GM12878 (cell line): Measurements from ENCODE around the gene LSM3. TPM values are rescaled to one million over a fixed set of nuclear protein-coding genes. Genes with fewer than 3 reads are reported as not detected.

Experiments
- ATAC-seq: fragments of 200-7000 bp; cut with Tn5 transposase; 3 replicates; pipeline ENCODE4 v1.9.1; 2020; ENCODE audit warnings: mild to moderate bottlenecking, moderate library complexity
- BruUV-seq: library from RNA; stranded (reverse); fragments of 400-500 nt; replicated peaks from 2 replicates; lab custom pipeline; 2021; lab: Mats Ljungman, UMichigan
- CTCF ChIA-PET: fragments of 300-600 bp; sonication (Branson Sonifier 250); formaldehyde crosslinking; extraction: SDS; loops from one replicate; lab custom pipeline; 2021; ENCODE audit warnings: inconsistent platforms; lab: Yijun Ruan, JAX
- POLR2A ChIA-PET: fragments of 350-600 bp; formaldehyde crosslinking; extraction: SDS; loops from one replicate; lab custom pipeline; 2021; ENCODE audit warnings: inconsistent platforms; lab: Charles Lee
- RAD21 ChIA-PET: fragments of 300-600 bp; sonication (Branson Sonifier 250); formaldehyde crosslinking; loops from one replicate; lab custom pipeline; 2023; ENCODE audit warnings: antibody characterized with exemption; ENCODE audit not compliant: unreplicated experiment; lab: Charles Lee
- SMC1A ChIA-PET: fragments of 300-600 bp; sonication (Branson Sonifier 250); formaldehyde crosslinking; loops from one replicate; lab custom pipeline; 2023; ENCODE audit not compliant: unreplicated experiment, uncharacterized antibody; lab: Charles Lee
- DNase-seq: peaks from one replicate; pipeline ENCODE4 v3.0.0-alpha.2; 2011; ENCODE audit warnings: low read depth, low spot score
- FAIRE-seq: peaks from 3 replicates; lab custom pipeline; 2011; peaks lifted over from hg19 to GRCh38; lab: Jason Lieb, UNC
- H2AFZ ChIP-seq: 2 replicates; pipeline ENCODE4 v1.6.0; 2011; ENCODE audit warnings: low read depth, low read length, control low read depth; ENCODE audit not compliant: control insufficient read depth
- H3K27ac ChIP-seq: 2 replicates; pipeline ENCODE4 v1.5.1; 2011; ENCODE audit warnings: control low read depth; ENCODE audit not compliant: control insufficient read depth, insufficient read depth
- H3K27me3 ChIP-seq, 2 experiments: replicated peaks in 1 of 2; 2 replicates each; pipeline versions ENCODE4 v1.6.0 to v1.6.1; 2011; ENCODE audit warnings: low read length in 1 of 2; ENCODE audit not compliant: control insufficient read depth in 2 of 2, insufficient read depth in 2 of 2
- H3K36me3 ChIP-seq, 2 experiments: 2 replicates each; pipeline ENCODE4 v1.5.1; 2011; ENCODE audit warnings: low read length in 1 of 2; ENCODE audit not compliant: control insufficient read depth in 2 of 2, insufficient read depth in 2 of 2
- H3K4me1 ChIP-seq: 2 replicates; pipeline ENCODE4 v1.6.1; 2011; ENCODE audit warnings: mild to moderate bottlenecking, low read length, moderate library complexity, mixed read lengths; ENCODE audit not compliant: control insufficient read depth, insufficient read depth
- H3K4me2 ChIP-seq: 2 replicates; pipeline ENCODE4 v1.6.0; 2011; ENCODE audit warnings: control low read depth; ENCODE audit not compliant: control insufficient read depth, insufficient read depth
- H3K4me3 ChIP-seq: fragments of 200-600 bp; sonication (generic); 2 replicates; pipeline ENCODE4 v1.5.1; 2016
- H3K79me2 ChIP-seq: 2 replicates; pipeline ENCODE4 v1.6.0; 2011; ENCODE audit warnings: low read length; ENCODE audit not compliant: control insufficient read depth, insufficient read depth
- H3K9ac ChIP-seq: 2 replicates; pipeline ENCODE4 v1.8.0; 2011; ENCODE audit warnings: low read length, control low read depth, mixed read lengths; ENCODE audit not compliant: control insufficient read depth, insufficient read depth
- H3K9me3 ChIP-seq: replicated peaks from 3 replicates; pipeline ENCODE4 v1.5.1; 2011; ENCODE audit warnings: mild to moderate bottlenecking, low read length; ENCODE audit not compliant: control insufficient read depth, insufficient read depth
- H4K20me1 ChIP-seq: 2 replicates; pipeline ENCODE4 v1.6.0; 2011; ENCODE audit not compliant: control insufficient read depth, insufficient read depth
- CBX3 ChIP-seq: fragments of 200-600 bp; sonication (generic); IDR thresholded peaks from 2 replicates; pipeline ENCODE4 v1.6.1; 2016; ENCODE audit warnings: low read depth, borderline replicate concordance
- JUND ChIP-seq: IDR thresholded peaks from 2 replicates; pipeline ENCODE4 v1.6.1; 2012; ENCODE audit warnings: low read depth, mild to moderate bottlenecking, low read length, improper control_type of control experiment, moderate library complexity
- MXI1 ChIP-seq: fragments of 150-350 bp; IDR thresholded peaks from 2 replicates; pipeline ENCODE4 v1.6.1; 2011; ENCODE audit warnings: low read depth, mild to moderate bottlenecking, inconsistent platforms, low read length, improper control_type of control experiment
- NBN ChIP-seq: fragments of 450-650 bp; IDR thresholded peaks from 2 replicates; pipeline ENCODE4 v1.6.1; 2016
- PAX8 ChIP-seq: fragments of 450-650 bp; IDR thresholded peaks from 2 replicates; pipeline ENCODE4 v1.6.1; 2017; ENCODE audit warnings: mild to moderate bottlenecking, moderate library complexity
- RB1 ChIP-seq: fragments of 450-650 bp; formaldehyde crosslinking; IDR thresholded peaks from 2 replicates; pipeline ENCODE4 v1.6.1; 2017; ENCODE audit warnings: mild to moderate bottlenecking, borderline replicate concordance
- RFX5 ChIP-seq: IDR thresholded peaks from 2 replicates; pipeline ENCODE4 v1.6.1; 2011; ENCODE audit warnings: low read depth, low read length, improper control_type of control experiment
- STAT3 ChIP-seq: IDR thresholded peaks from 2 replicates; pipeline ENCODE4 v1.6.1; 2011; ENCODE audit warnings: low read depth, low read length, improper control_type of control experiment
- WGBS: methylation state at CpG from one replicate; pipeline ENCODE4 v1.1.6; 2016; ENCODE audit warnings: low lambda C conversion rate; ENCODE audit not compliant: insufficient replicate concordance, insufficient coverage; ENCODE audit errors: missing lambda C conversion rate; 5-methylcytosine and 5-hydroxymethylcytosine counted together
- in situ Hi-C: fragments of 300-500 bp; cut with MboI; formaldehyde crosslinking; loops from 9 replicates; pipeline ENCODE4 v1.14.3; 2018; ENCODE audit warnings: mixed read lengths
- intact Hi-C: fragments of 100-400 bp; cut with micrococcal nuclease; formaldehyde crosslinking; loops from one replicate; pipeline ENCODE4 v1.14.2; 2022; ENCODE audit not compliant: unreplicated experiment
- polyA plus RNA-seq, 11 experiments: library from polyadenylated mRNA; depleted of rRNA in 4 of 11; unstranded in 6 of 11; stranded (reverse) in 5 of 11; fragments of >200 nt; fragmentation: Nextera tagmentation in 4 of 11; fragmentation: Illumina TruSeq in 1 of 11; extraction: Ambion mirVana in 4 of 11; extraction: Trizol in 1 of 11; gene quantifications; 1 replicate in 1 of 11; 2 replicates in 10 of 11; pipeline versions ENCODE4 v1.2.1 to v1.2.3, GENCODE V29; 2011 to 2016; ENCODE audit warnings: inconsistent platforms in 2 of 11, missing spikeins in 2 of 11, low read depth in 1 of 11
- total RNA-seq, 4 experiments: library from RNA; depleted of rRNA in 3 of 4; stranded (reverse); fragments of >200 nt in 3 of 4; fragmentation: Illumina TruSeq in 1 of 4; extraction: Trizol in 1 of 4; gene quantifications; 2 replicates each; pipeline versions ENCODE4 v1.2.1 to v1.2.3, GENCODE V29; 2013 to 2021
- TF ChIP-seq, protein P1 (sequence below): fragments of 450-650 bp; IDR thresholded peaks from 2 replicates; pipeline ENCODE4 v1.6.1; 2017; ENCODE audit warnings: low read depth, mild to moderate bottlenecking, moderate library complexity
- TF ChIP-seq, protein P2 (sequence below): fragments of 450-650 bp; conservative IDR thresholded peaks from 2 replicates; pipeline ENCODE4 v1.6.1; 2017; ENCODE audit warnings: mild to moderate bottlenecking, moderate library complexity

Gene LSM3
- total and polyA plus RNA-seq, 10 of the 15 experiments (the other 5 are each of a cell fraction or from before 2014, with no cell fraction given), result 15.5 to 111 (median 29.1) TPM

DNA sequence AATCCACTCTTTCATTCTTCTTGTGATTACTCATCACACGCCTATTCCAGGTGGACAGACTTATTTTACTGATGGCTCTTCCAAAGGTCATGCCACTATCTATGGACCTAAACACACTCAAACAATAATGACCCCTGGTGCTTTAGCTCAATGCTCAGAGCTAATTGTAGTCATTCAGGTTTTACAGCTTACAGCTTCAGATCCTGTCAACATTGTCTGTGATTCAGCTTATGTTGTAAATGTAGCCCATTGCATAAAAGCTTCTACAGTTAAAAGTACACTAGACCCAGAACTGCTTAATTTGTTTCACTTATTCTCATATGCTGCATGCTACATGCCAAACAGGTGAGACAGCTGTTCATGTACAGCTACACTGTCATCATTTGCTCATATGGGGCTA, 49.2 kb downstream of the LSM3 start:
- SMC1A ChIA-PET, result no interaction called here
- RAD21 ChIA-PET, result no interaction called here
- H3K79me2 ChIP-seq, result no peaks in the 10 kb centered on the region
- H3K27me3 ChIP-seq, result no peaks in the 10 kb centered on the region
- TF ChIP-seq, protein P1, sequence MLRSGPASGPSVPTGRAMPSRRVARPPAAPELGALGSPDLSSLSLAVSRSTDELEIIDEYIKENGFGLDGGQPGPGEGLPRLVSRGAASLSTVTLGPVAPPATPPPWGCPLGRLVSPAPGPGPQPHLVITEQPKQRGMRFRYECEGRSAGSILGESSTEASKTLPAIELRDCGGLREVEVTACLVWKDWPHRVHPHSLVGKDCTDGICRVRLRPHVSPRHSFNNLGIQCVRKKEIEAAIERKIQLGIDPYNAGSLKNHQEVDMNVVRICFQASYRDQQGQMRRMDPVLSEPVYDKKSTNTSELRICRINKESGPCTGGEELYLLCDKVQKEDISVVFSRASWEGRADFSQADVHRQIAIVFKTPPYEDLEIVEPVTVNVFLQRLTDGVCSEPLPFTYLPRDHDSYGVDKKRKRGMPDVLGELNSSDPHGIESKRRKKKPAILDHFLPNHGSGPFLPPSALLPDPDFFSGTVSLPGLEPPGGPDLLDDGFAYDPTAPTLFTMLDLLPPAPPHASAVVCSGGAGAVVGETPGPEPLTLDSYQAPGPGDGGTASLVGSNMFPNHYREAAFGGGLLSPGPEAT, result no peak
- TF ChIP-seq JUND (no peak), PAX8 (no peak), RFX5 (no peak), MXI1 (no peak), NBN (no peak), RB1 (no peak), STAT3 (no peak), CBX3 (no peak)
- TF ChIP-seq, protein P2, sequence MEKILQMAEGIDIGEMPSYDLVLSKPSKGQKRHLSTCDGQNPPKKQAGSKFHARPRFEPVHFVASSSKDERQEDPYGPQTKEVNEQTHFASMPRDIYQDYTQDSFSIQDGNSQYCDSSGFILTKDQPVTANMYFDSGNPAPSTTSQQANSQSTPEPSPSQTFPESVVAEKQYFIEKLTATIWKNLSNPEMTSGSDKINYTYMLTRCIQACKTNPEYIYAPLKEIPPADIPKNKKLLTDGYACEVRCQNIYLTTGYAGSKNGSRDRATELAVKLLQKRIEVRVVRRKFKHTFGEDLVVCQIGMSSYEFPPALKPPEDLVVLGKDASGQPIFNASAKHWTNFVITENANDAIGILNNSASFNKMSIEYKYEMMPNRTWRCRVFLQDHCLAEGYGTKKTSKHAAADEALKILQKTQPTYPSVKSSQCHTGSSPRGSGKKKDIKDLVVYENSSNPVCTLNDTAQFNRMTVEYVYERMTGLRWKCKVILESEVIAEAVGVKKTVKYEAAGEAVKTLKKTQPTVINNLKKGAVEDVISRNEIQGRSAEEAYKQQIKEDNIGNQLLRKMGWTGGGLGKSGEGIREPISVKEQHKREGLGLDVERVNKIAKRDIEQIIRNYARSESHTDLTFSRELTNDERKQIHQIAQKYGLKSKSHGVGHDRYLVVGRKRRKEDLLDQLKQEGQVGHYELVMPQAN, result no peak
- FAIRE-seq (no peak), ATAC-seq (no peak), DNase-seq (no peak)
- H3K4me3 ChIP-seq, result no peak overlapping the region
- in situ Hi-C loops (no loop called here), intact Hi-C loops (no loop called here)
- no peaks in the 10 kb centered on the region for H4K20me1 ChIP-seq
- BruUV-seq, result no TSS peak
- 20% methylated on average over 1 of the region's 1 CpG for WGBS
- no peaks in the 10 kb centered on the region for H3K36me3 ChIP-seq
- H3K9me3 ChIP-seq, result no peaks in the 10 kb centered on the region; the same call in 2 of the 3 replicates
- no peak overlapping the region for H3K27ac ChIP-seq
- H3K4me1 ChIP-seq, result peaks cover 10% of the 10 kb centered on the region
- no peak overlapping the region for H3K4me2 ChIP-seq
- no peak overlapping the region for H3K9ac ChIP-seq
- POLR2A ChIA-PET, result no interaction called here
- CTCF ChIA-PET, result no interaction called here
- no peak overlapping the region for H2AFZ ChIP-seq
